ENCODE data around the gene KPNA4.

KPNA4 gene

GRCh38 chr3:160569894-160570652 is 4.7 kb upstream of the KPNA4 start:
- TF ChIP-seq CTCF (conservative IDR thresholded peaks at IDR 0.05) (no peak), ZFX (IDR thresholded peaks at IDR 0.05) (no peak)
- no peak overlapping the region for H3K27ac ChIP-seq

GRCh38 chr3:160568989-160569388 is 3.6 kb upstream of the KPNA4 start:
- TF ChIP-seq CTCF (conservative IDR thresholded peaks at IDR 0.05), result no peak
- TF ChIP-seq ZFX (IDR thresholded peaks at IDR 0.05), result no peak

GRCh38 chr3:160567774-160568173 is 2.4 kb upstream of the KPNA4 start:
- no peak for TF ChIP-seq CTCF (conservative IDR thresholded peaks at IDR 0.05)
- no peak for TF ChIP-seq ZFX (IDR thresholded peaks at IDR 0.05)
- no peak overlapping the region for H3K27ac ChIP-seq

More at GRCh38 chr3:160568989-160569388, 3.6 kb upstream of the KPNA4 start:
- peak overlapping the region; percentile 30 for H3K27ac ChIP-seq

GRCh38 chr3:160566499-160566898 is 1.1 kb upstream of the KPNA4 start:
- H3K27ac ChIP-seq, result peak overlapping the region; percentile 84; the same call in 1 of the 2 replicates
- no peak for TF ChIP-seq CTCF (conservative IDR thresholded peaks at IDR 0.05)
- TF ChIP-seq ZFX (IDR thresholded peaks at IDR 0.05), result no peak

GRCh38 chr3:160564949-160565441 is 376 bp downstream of the KPNA4 start:
- TF ChIP-seq ZFX (IDR thresholded peaks at IDR 0.05), result peak; percentile 99
- TF ChIP-seq CTCF (conservative IDR thresholded peaks at IDR 0.05), result no peak
- H3K27ac ChIP-seq, result peak overlapping the region; percentile 84

GRCh38 chr3:160564258-160564911 is 986 bp downstream of the KPNA4 start:
- peak overlapping the region; percentile 84 for H3K27ac ChIP-seq
- TF ChIP-seq CTCF (conservative IDR thresholded peaks at IDR 0.05) (no peak; the same call in 1 of the 2 replicates), ZFX (IDR thresholded peaks at IDR 0.05) (no peak)

GRCh38 chr3:160562952-160563351 is 2.4 kb downstream of the KPNA4 start:
- H3K27ac ChIP-seq, result no peak overlapping the region

More at GRCh38 chr3:160562952-160563351, 2.4 kb downstream of the KPNA4 start:
- TF ChIP-seq ZFX (IDR thresholded peaks at IDR 0.05) (no peak), CTCF (conservative IDR thresholded peaks at IDR 0.05) (no peak)
